GM19239 (cell line): ENCODE results near the gene DTWD2.
A peak's percentile ranks its signal among the peaks of the same experiment; 100 is the strongest.

Experiments
- DNase-seq: peaks from one replicate; pipeline ENCODE4 v3.0.0; 2011; ENCODE audit warnings: low spot score; ENCODE audit not compliant: insufficient read length
- FAIRE-seq: peaks from 2 replicates; lab custom pipeline; 2011; peaks lifted over from hg19 to GRCh38; lab: Jason Lieb, UNC

Gene DTWD2

GRCh38 chr5:118793652-118794051 lies 194.7 kb downstream of the DTWD2 start:
- FAIRE-seq (no peak), DNase-seq (no peak)

GRCh38 chr5:118793091-118793490 lies 195.3 kb downstream of the DTWD2 start:
- DNase-seq = no peak
- FAIRE-seq = no peak

- DNase-seq (peak; percentile 28), FAIRE-seq (peak; percentile 93)
These were observed 196.2 kb downstream of the DTWD2 start for GRCh38 chr5:118791926-118792734.

GRCh38 chr5:118789366-118789765 lies 199.0 kb downstream of the DTWD2 start:
- FAIRE-seq (no peak), DNase-seq (no peak)

GRCh38 chr5:118788351-118788750 lies 200.0 kb downstream of the DTWD2 start:
- FAIRE-seq (no peak), DNase-seq (no peak)
